GM21576 (cell line): Measurements from ENCODE around the gene MITF.

Experiments used
- ATAC-seq: cut with Tn5 transposase; IDR thresholded peaks from one replicate; pipeline ENCODE4 v1.9.1; 2021; ENCODE audit warnings: mild to moderate bottlenecking, moderate library complexity; ENCODE audit not compliant: unreplicated experiment

The MITF gene

GRCh38 chr3:69866988-69867720 is 127.9 kb downstream of the MITF start:
- ATAC-seq, result no peak

- no peak for ATAC-seq
These were observed 128.8 kb downstream of the MITF start for GRCh38 chr3:69867941-69868505.

GRCh38 chr3:69868841-69869420 is 129.7 kb downstream of the MITF start:
- no peak for ATAC-seq

GRCh38 chr3:69869643-69870042 is 130.4 kb downstream of the MITF start:
- no peak for ATAC-seq

GRCh38 chr3:69871251-69871650 is 132.0 kb downstream of the MITF start:
- ATAC-seq, result no peak

- ATAC-seq, result no peak
These were observed 132.6 kb downstream of the MITF start for GRCh38 chr3:69871868-69872267.

GRCh38 chr3:69872783-69873378 is 133.6 kb downstream of the MITF start:
- ATAC-seq, result no peak

- ATAC-seq, result no peak
These were observed 136.8 kb downstream of the MITF start for GRCh38 chr3:69876073-69876472.

GRCh38 chr3:69878254-69878653 is 139.0 kb downstream of the MITF start:
- no peak for ATAC-seq

GRCh38 chr3:69879051-69879450 is 139.8 kb downstream of the MITF start:
- ATAC-seq, result no peak

GRCh38 chr3:69880069-69880640 is 140.9 kb downstream of the MITF start:
- ATAC-seq, result no peak

GRCh38 chr3:69881051-69881450 is 141.8 kb downstream of the MITF start:
- ATAC-seq, result no peak

- ATAC-seq, result no peak
These were observed 142.6 kb downstream of the MITF start for GRCh38 chr3:69881756-69882428.

GRCh38 chr3:69882560-69882959 is 143.3 kb downstream of the MITF start:
- no peak for ATAC-seq

- ATAC-seq, result no peak
These were observed 149.0 kb downstream of the MITF start for GRCh38 chr3:69888040-69888942.

- ATAC-seq, result no peak
These were observed 149.7 kb downstream of the MITF start for GRCh38 chr3:69888943-69889315.

- no peak for ATAC-seq
These were observed 150.8 kb downstream of the MITF start for GRCh38 chr3:69890084-69890483.

- ATAC-seq, result no peak
These were observed 151.4 kb downstream of the MITF start for GRCh38 chr3:69890691-69891090.

- no peak for ATAC-seq
These were observed 153.4 kb downstream of the MITF start for GRCh38 chr3:69892706-69893105.

- ATAC-seq, result no peak
These were observed 154.0 kb downstream of the MITF start for GRCh38 chr3:69893274-69893673.
